Mucosa of rectum (tissue), 2 donors: ENCODE measurements around the gene TMEM239.

Experiments used
- H3K27ac ChIP-seq, 2 donors: one replicate each; pipeline ENCODE4 v1.7.0; 2013; ENCODE audit warnings: inconsistent platforms in 2 of 2, low read depth in 2 of 2, low read length in 2 of 2
- H3K27me3 ChIP-seq, 2 donors: one replicate each; pipeline ENCODE4 v1.7.0; 2013; ENCODE audit warnings: low read length in 2 of 2; ENCODE audit not compliant: control insufficient read depth in 2 of 2, insufficient read depth in 2 of 2
- H3K36me3 ChIP-seq, 2 donors: one replicate each; pipeline ENCODE4 v1.7.0; 2013; ENCODE audit warnings: low read length in 2 of 2; ENCODE audit not compliant: control insufficient read depth in 2 of 2, insufficient read depth in 2 of 2
- H3K4me1 ChIP-seq, 2 donors: one replicate each; pipeline ENCODE4 v1.7.0; 2013; ENCODE audit warnings: low read length in 2 of 2, mild to moderate bottlenecking in 1 of 2; ENCODE audit not compliant: control insufficient read depth in 2 of 2, insufficient read depth in 2 of 2
- H3K4me3 ChIP-seq, 2 donors: one replicate each; pipeline ENCODE4 v1.7.0; 2013; ENCODE audit warnings: low read length in 2 of 2
- H3K9ac ChIP-seq, 2 donors: one replicate each; pipeline ENCODE4 v1.7.0; 2013; ENCODE audit warnings: low read length in 2 of 2, low read depth in 1 of 2, mild to moderate bottlenecking in 1 of 2
- H3K9me3 ChIP-seq, 2 donors: one replicate each; pipeline ENCODE4 v1.7.0; 2013; ENCODE audit warnings: low read length in 2 of 2; ENCODE audit not compliant: control insufficient read depth in 2 of 2
- donor health status: healthy.
- donor health status: Normal muscosa, but diverticular disease.

TMEM239 gene

GRCh38 chr20:2793471-2793870 lies 22.7 kb upstream of the TMEM239 start:
- Histone ChIP-seq H3K27ac (no peak overlapping the region), H3K9ac (no peak overlapping the region), H3K9me3 (no peaks in the 10 kb centered on the region), H3K36me3 (no peaks in the 10 kb centered on the region), H3K4me1 (no peaks in the 10 kb centered on the region), H3K4me3 (no peak overlapping the region), H3K27me3 (peaks cover 4 to 15% of the 10 kb centered on the region in 2 donors)

GRCh38 chr20:2794202-2794748 lies 21.9 kb upstream of the TMEM239 start:
- Histone ChIP-seq H3K4me1 (no peaks in the 10 kb centered on the region), H3K36me3 (no peaks in the 10 kb centered on the region), H3K4me3 (no peak overlapping the region), H3K9me3 (no peaks in the 10 kb centered on the region), H3K9ac (no peak overlapping the region), H3K27me3 (peaks cover 4 to 17% of the 10 kb centered on the region in 2 donors), H3K27ac (no peak overlapping the region)

GRCh38 chr20:2794866-2795447 lies 21.2 kb upstream of the TMEM239 start:
- H3K27ac ChIP-seq: no peak overlapping the region
- H3K9ac ChIP-seq: no peak overlapping the region
- no peaks in the 10 kb centered on the region for H3K36me3 ChIP-seq
- no peak overlapping the region for H3K4me3 ChIP-seq
- H3K9me3 ChIP-seq: no peaks in the 10 kb centered on the region
- peaks cover 0 to 3% of the 10 kb centered on the region in 2 donors for H3K4me1 ChIP-seq
- peaks cover 6 to 24% of the 10 kb centered on the region in 2 donors for H3K27me3 ChIP-seq

- Histone ChIP-seq H3K9me3 (no peaks in the 10 kb centered on the region), H3K9ac (no peak overlapping the region), H3K27me3 (peaks cover 8 to 28% of the 10 kb centered on the region in 2 donors), H3K36me3 (no peaks in the 10 kb centered on the region), H3K4me1 (peaks cover 0 to 5% of the 10 kb centered on the region in 2 donors), H3K4me3 (no peak overlapping the region), H3K27ac (no peak overlapping the region)
These were observed 20.7 kb upstream of the TMEM239 start for GRCh38 chr20:2795451-2795850.

GRCh38 chr20:2796011-2796660 lies 20.0 kb upstream of the TMEM239 start:
- no peaks in the 10 kb centered on the region for H3K9me3 ChIP-seq
- peaks cover 13 to 34% of the 10 kb centered on the region in 2 donors for H3K27me3 ChIP-seq
- peaks cover 0 to 5% of the 10 kb centered on the region in 2 donors for H3K4me1 ChIP-seq
- H3K9ac ChIP-seq: no peak overlapping the region
- H3K4me3 ChIP-seq: no peak overlapping the region
- no peaks in the 10 kb centered on the region for H3K36me3 ChIP-seq
- no peak overlapping the region for H3K27ac ChIP-seq

- no peak overlapping the region for H3K4me3 ChIP-seq
- H3K4me1 ChIP-seq: peaks cover 0 to 5% of the 10 kb centered on the region in 2 donors
- H3K9ac ChIP-seq: no peak overlapping the region
- no peak overlapping the region for H3K27ac ChIP-seq
- H3K27me3 ChIP-seq: peaks cover 18 to 36% of the 10 kb centered on the region in 2 donors
- H3K36me3 ChIP-seq: no peaks in the 10 kb centered on the region
- no peaks in the 10 kb centered on the region for H3K9me3 ChIP-seq
These were observed 18.8 kb upstream of the TMEM239 start for GRCh38 chr20:2797136-2797983.

GRCh38 chr20:2798095-2798805 lies 17.9 kb upstream of the TMEM239 start:
- Histone ChIP-seq H3K9me3 (no peaks in the 10 kb centered on the region), H3K4me1 (peaks cover 0 to 5% of the 10 kb centered on the region in 2 donors), H3K36me3 (no peaks in the 10 kb centered on the region), H3K9ac (no peak overlapping the region), H3K4me3 (no peak overlapping the region), H3K27ac (no peak overlapping the region), H3K27me3 (peaks cover 18 to 36% of the 10 kb centered on the region in 2 donors)

- H3K36me3 ChIP-seq: no peaks in the 10 kb centered on the region
- peaks cover 0 to 5% of the 10 kb centered on the region in 2 donors for H3K4me1 ChIP-seq
- H3K9me3 ChIP-seq: no peaks in the 10 kb centered on the region
- H3K27ac ChIP-seq: no peak overlapping the region
- H3K27me3 ChIP-seq: peaks cover 18 to 36% of the 10 kb centered on the region in 2 donors
- H3K4me3 ChIP-seq: no peak overlapping the region
- no peak overlapping the region for H3K9ac ChIP-seq
These were observed 17.4 kb upstream of the TMEM239 start for GRCh38 chr20:2798814-2799213.

- peak overlapping the region in 1 of 2 donors; percentile 66 for H3K4me3 ChIP-seq
- no peak overlapping the region for H3K9ac ChIP-seq
- H3K9me3 ChIP-seq: no peaks in the 10 kb centered on the region
- peaks cover 0 to 5% of the 10 kb centered on the region in 2 donors for H3K4me1 ChIP-seq
- H3K27ac ChIP-seq: no peak overlapping the region
- H3K36me3 ChIP-seq: no peaks in the 10 kb centered on the region
- peaks cover 18 to 36% of the 10 kb centered on the region in 2 donors for H3K27me3 ChIP-seq
These were observed 16.9 kb upstream of the TMEM239 start for GRCh38 chr20:2799271-2799670.
